AG04450 (cell line): Measurements from ENCODE around the gene IDH3A. TPM values are rescaled to one million over a fixed set of nuclear protein-coding genes. Genes with fewer than 3 reads are reported as not detected.

ENCODE experiments used
- CTCF ChIA-PET: fragments of 300-600, 350-600 bp; formaldehyde crosslinking; extraction: SDS; loops from one replicate; lab custom pipeline; 2022; ENCODE audit warnings: antibody characterized with exemption, inconsistent platforms; lab: Charles Lee
- POLR2A ChIA-PET: fragments of 350-600 bp; formaldehyde crosslinking; extraction: SDS; loops from one replicate; lab custom pipeline; 2021; ENCODE audit warnings: antibody characterized with exemption, inconsistent platforms; lab: Yijun Ruan, JAX
- DNase-seq: peaks from one replicate; pipeline ENCODE4 v3.0.0-alpha.2; 2011; ENCODE audit warnings: low read depth, low spot score
- H3K27ac ChIP-seq: one replicate; pipeline ENCODE4 v1.5.1; 2012; ENCODE audit warnings: low read depth, low read length, control low read depth
- H3K27me3 ChIP-seq: one replicate; pipeline ENCODE4 v1.6.0; 2012; ENCODE audit warnings: low read length; ENCODE audit not compliant: control insufficient read depth, insufficient read depth
- H3K4me3 ChIP-seq: 2 replicates; pipeline ENCODE4 v1.5.1; 2011; ENCODE audit warnings: mild to moderate bottlenecking, low read depth, low read length, control low read depth
- H3K9me3 ChIP-seq: 2 replicates; pipeline ENCODE4 v1.5.1; 2012; ENCODE audit warnings: low read length; ENCODE audit not compliant: control insufficient read depth, insufficient read depth
- CTCF ChIP-seq: IDR thresholded peaks from 2 replicates; pipeline ENCODE4 v1.5.1; 2011; ENCODE audit warnings: low read depth, low read length, control low read depth, inconsistent platforms
- polyA plus RNA-seq: library from polyadenylated mRNA; depleted of rRNA; stranded (reverse); fragments of >200 nt; gene quantifications from 2 replicates; pipeline ENCODE4 v1.2.3, GENCODE V29; 2011

Gene IDH3A
- polyA plus RNA-seq, 1 experiment = 69.1 TPM

- peaks cover 22% of the 10 kb centered on the region for H3K27me3 ChIP-seq
- no peak for DNase-seq
- no peak overlapping the region for H3K27ac ChIP-seq
- ChIA-PET CTCF (interaction anchor here (3.2 kb wide), 1 partner anchor 36 kb away, joined by 8 read pairs; no protein-coding TSS in a partner anchor), POLR2A (no interaction called here)
- no peak for TF ChIP-seq CTCF
- no peak overlapping the region for H3K4me3 ChIP-seq
- no peaks in the 10 kb centered on the region for H3K9me3 ChIP-seq
These were observed 54.4 kb downstream of the IDH3A start for GRCh38 chr15:78203346-78204225.

GRCh38 chr15:78204351-78205309, 55.5 kb downstream of the IDH3A start:
- CTCF ChIA-PET = interaction anchor here (1.3 to 3.2 kb wide), 2 partner anchors 35 to 96 kb away, joined by 6 to 8 read pairs; no protein-coding TSS in a partner anchor
- no peak for DNase-seq

GRCh38 chr15:78205337-78205736, 56.2 kb downstream of the IDH3A start:
- Histone ChIP-seq H3K9me3 (no peaks in the 10 kb centered on the region), H3K4me3 (no peak overlapping the region), H3K27me3 (peaks cover 24% of the 10 kb centered on the region), H3K27ac (no peak overlapping the region)
- no peak for DNase-seq
- ChIA-PET POLR2A (interaction anchor here (0.7 kb wide), 1 partner anchor 57 kb away, joined by 8 read pairs; the partner anchor contains the start of gene IDH3A), CTCF (interaction anchor here (1.3 to 3.2 kb wide), 2 partner anchors 35 to 97 kb away, joined by 6 to 8 read pairs; no protein-coding TSS in a partner anchor)
- TF ChIP-seq CTCF = no peak

More at GRCh38 chr15:78204351-78205309, 55.5 kb downstream of the IDH3A start:
- Histone ChIP-seq H3K27ac (no peak overlapping the region), H3K4me3 (no peak overlapping the region), H3K9me3 (no peaks in the 10 kb centered on the region), H3K27me3 (peaks cover 22% of the 10 kb centered on the region)
- TF ChIP-seq CTCF = no peak
- POLR2A ChIA-PET = no interaction called here

GRCh38 chr15:78205856-78206255, 56.7 kb downstream of the IDH3A start:
- no peak for DNase-seq
- ChIA-PET POLR2A (interaction anchor here (0.7 kb wide), 1 partner anchor 57 kb away, joined by 8 read pairs; the partner anchor contains the start of gene IDH3A), CTCF (interaction anchor here (1.3 to 3.2 kb wide), 2 partner anchors 34 to 97 kb away, joined by 6 to 8 read pairs; no protein-coding TSS in a partner anchor)
- no peaks in the 10 kb centered on the region for H3K9me3 ChIP-seq
- no peak for TF ChIP-seq CTCF
- no peak overlapping the region for H3K4me3 ChIP-seq
- peaks cover 24% of the 10 kb centered on the region for H3K27me3 ChIP-seq
- no peak overlapping the region for H3K27ac ChIP-seq
